K562 (cell line): ENCODE measurements around the gene CCR7. TPM values are rescaled to one million over a fixed set of nuclear protein-coding genes. Genes with fewer than 3 reads are reported as not detected.
A peak's percentile ranks its signal among the peaks of the same experiment; 100 is the strongest.

Source experiments
- ADNP ChIP-seq: fragments of 200-800 bp; sonication (Bioruptor generic); IDR thresholded peaks from 2 replicates; pipeline ENCODE4 v1.6.1; 2016; ENCODE audit warnings: missing genetic modification characterization, missing compliant biosample characterization
- MBD2 ChIP-seq: sonication (generic); IDR thresholded peaks from 2 replicates; pipeline ENCODE4 v1.6.1; 2016; ENCODE audit warnings: low read depth, borderline replicate concordance
- PHB2 ChIP-seq: fragments of 450-650 bp; IDR thresholded peaks from 2 replicates; pipeline ENCODE4 v1.6.1; 2017; ENCODE audit warnings: low read depth
- POLR3G ChIP-seq: IDR thresholded peaks from 2 replicates; pipeline ENCODE4 v1.6.1; 2011; ENCODE audit not compliant: insufficient read length, insufficient replicate concordance; ENCODE audit errors: extremely low read depth
- SMAD3 ChIP-seq: fragments of 450-650 bp; formaldehyde crosslinking; conservative IDR thresholded peaks from 2 replicates; pipeline ENCODE4 v1.4.0; 2020; ENCODE audit warnings: mild to moderate bottlenecking
- TCF3 ChIP-seq: sonication (generic); formaldehyde crosslinking; IDR thresholded peaks from 2 replicates; pipeline ENCODE4 v1.4.0; 2020; ENCODE audit warnings: mild to moderate bottlenecking, missing genetic modification reagents
- TEAD4 ChIP-seq, 2 experiments: sonication (generic) in 1 of 2; formaldehyde crosslinking in 1 of 2; IDR thresholded peaks; 2 replicates each; pipeline versions ENCODE4 v1.6.1 to v1.8.0; 2012 to 2022; ENCODE audit warnings: borderline replicate concordance in 1 of 2, inconsistent platforms in 1 of 2, low read length in 1 of 2, mild to moderate bottlenecking in 1 of 2, missing genetic modification reagents in 1 of 2
- THRAP3 ChIP-seq: fragments of 450-650 bp; IDR thresholded peaks from 2 replicates; pipeline ENCODE4 v1.6.1; 2016; ENCODE audit warnings: mild to moderate bottlenecking, inconsistent platforms, borderline replicate concordance
- ZNF217 ChIP-seq: sonication (generic); formaldehyde crosslinking; IDR thresholded peaks from 2 replicates; pipeline ENCODE4 v1.8.0; 2022; ENCODE audit warnings: mild to moderate bottlenecking, missing genetic modification reagents
- ZNF507 ChIP-seq: conservative IDR thresholded peaks from 2 replicates; pipeline ENCODE4 v1.6.1; 2017; ENCODE audit warnings: missing genetic modification characterization, missing compliant biosample characterization
- polyA plus RNA-seq, 8 experiments: library from polyadenylated mRNA; depleted of rRNA in 4 of 8; stranded (reverse) in 5 of 8; unstranded in 3 of 8; fragments of >200 nt; fragmentation: Nextera tagmentation in 2 of 8; fragmentation: Illumina TruSeq in 1 of 8; extraction: Ambion mirVana in 2 of 8; extraction: Trizol in 1 of 8; gene quantifications; 2 replicates each; pipeline versions ENCODE4 v1.2.1 to v1.2.3, GENCODE V29; 2011 to 2014; ENCODE audit warnings: inconsistent platforms in 1 of 8, missing spikeins in 1 of 8
- total RNA-seq, 7 experiments: library from RNA; depleted of rRNA in 6 of 7; stranded (reverse); fragments of >200 nt in 6 of 7; fragmentation: Illumina TruSeq in 2 of 7; extraction: Trizol in 2 of 7; gene quantifications; 2 replicates each; pipeline versions ENCODE4 v1.2.1 to v1.2.3, GENCODE V29; 2011 to 2021; ENCODE audit warnings: low replicate concordance in 1 of 7
- TF ChIP-seq, protein P1 (sequence below), 2 experiments: fragments of 450-650 bp; formaldehyde crosslinking in 1 of 2; IDR thresholded peaks; 2 replicates each; pipeline versions ENCODE4 v1.4.0 to v1.6.1; 2014 to 2020; ENCODE audit warnings: mild to moderate bottlenecking in 2 of 2, borderline replicate concordance in 1 of 2, low read depth in 1 of 2
- TF ChIP-seq, protein P2 (sequence below): fragments of 450-650 bp; formaldehyde crosslinking; IDR thresholded peaks from 2 replicates; pipeline ENCODE4 v1.4.0; 2022; ENCODE audit warnings: missing genetic modification characterization
- TF ChIP-seq, protein P3 (sequence below): fragments of 150-350 bp; IDR thresholded peaks from 2 replicates; pipeline ENCODE4 v1.6.1; 2014; ENCODE audit warnings: low read depth, mild to moderate bottlenecking, low read length, borderline replicate concordance

Gene CCR7
- total and polyA plus RNA-seq, 9 of the 15 experiments (the other 6 are each of a cell fraction or from before 2014, with no cell fraction given): 0.14 to 1.4 (median 0.56) TPM

DNA sequence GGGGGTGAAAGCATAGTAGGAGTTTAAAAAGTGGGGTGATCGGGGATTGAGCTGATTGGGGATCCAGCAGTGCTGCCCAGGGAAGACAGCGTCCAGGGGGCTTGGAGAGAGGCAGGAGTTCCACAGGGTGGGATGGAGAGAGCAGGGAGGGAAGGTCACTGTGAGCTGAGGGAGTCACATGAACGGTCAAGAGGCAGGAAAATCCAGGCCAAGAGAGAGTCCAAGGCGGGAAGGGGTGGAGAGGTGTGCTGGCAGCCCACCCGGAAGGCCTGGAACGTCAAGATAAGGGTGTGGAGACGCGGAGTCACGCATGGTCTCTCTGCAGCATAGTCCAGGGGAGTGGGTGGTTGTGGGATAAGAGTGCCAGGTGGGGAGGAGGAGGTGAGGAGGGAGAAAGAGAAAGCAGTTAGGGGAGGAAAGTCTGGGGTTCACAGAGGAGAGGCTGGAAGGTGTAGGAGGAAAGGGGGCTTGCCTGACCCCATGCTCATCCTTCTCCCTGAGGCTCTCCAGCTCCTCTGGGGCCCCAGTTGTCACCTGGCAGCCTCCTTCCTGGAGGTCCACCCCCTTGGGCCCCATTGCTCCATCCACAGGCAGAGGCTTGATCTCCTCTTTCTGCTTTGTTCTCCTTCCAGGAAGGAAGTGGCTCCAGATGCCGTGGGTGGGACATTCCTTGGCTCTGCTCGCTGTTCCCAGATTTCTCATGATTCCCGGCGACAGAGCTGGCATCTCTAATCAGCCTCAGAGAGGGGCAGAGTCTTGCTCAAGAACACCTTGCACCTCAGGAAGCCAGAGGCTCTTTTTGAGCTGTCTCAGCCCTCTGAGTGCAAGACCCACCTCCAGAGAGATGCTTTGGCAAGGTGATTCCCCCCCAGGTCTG is 28.7 kb downstream of the CCR7 start (continued):
- TF ChIP-seq, protein P1, sequence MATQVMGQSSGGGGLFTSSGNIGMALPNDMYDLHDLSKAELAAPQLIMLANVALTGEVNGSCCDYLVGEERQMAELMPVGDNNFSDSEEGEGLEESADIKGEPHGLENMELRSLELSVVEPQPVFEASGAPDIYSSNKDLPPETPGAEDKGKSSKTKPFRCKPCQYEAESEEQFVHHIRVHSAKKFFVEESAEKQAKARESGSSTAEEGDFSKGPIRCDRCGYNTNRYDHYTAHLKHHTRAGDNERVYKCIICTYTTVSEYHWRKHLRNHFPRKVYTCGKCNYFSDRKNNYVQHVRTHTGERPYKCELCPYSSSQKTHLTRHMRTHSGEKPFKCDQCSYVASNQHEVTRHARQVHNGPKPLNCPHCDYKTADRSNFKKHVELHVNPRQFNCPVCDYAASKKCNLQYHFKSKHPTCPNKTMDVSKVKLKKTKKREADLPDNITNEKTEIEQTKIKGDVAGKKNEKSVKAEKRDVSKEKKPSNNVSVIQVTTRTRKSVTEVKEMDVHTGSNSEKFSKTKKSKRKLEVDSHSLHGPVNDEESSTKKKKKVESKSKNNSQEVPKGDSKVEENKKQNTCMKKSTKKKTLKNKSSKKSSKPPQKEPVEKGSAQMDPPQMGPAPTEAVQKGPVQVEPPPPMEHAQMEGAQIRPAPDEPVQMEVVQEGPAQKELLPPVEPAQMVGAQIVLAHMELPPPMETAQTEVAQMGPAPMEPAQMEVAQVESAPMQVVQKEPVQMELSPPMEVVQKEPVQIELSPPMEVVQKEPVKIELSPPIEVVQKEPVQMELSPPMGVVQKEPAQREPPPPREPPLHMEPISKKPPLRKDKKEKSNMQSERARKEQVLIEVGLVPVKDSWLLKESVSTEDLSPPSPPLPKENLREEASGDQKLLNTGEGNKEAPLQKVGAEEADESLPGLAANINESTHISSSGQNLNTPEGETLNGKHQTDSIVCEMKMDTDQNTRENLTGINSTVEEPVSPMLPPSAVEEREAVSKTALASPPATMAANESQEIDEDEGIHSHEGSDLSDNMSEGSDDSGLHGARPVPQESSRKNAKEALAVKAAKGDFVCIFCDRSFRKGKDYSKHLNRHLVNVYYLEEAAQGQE (IDR thresholded peaks at IDR 0.05; ENCODE audit: borderline replicate concordance): no peak
- TF ChIP-seq, protein P1 (CRISPR knock-in tag; IDR thresholded peaks at IDR 0.05; ENCODE audit: low read depth): no peak
- no peak; the same call in 1 of the 2 replicates for TF ChIP-seq SMAD3 (CRISPR knock-in tag)
- TF ChIP-seq ADNP (tag): no peak
- peak; percentile 88 for TF ChIP-seq PHB2
- TF ChIP-seq, protein P2, sequence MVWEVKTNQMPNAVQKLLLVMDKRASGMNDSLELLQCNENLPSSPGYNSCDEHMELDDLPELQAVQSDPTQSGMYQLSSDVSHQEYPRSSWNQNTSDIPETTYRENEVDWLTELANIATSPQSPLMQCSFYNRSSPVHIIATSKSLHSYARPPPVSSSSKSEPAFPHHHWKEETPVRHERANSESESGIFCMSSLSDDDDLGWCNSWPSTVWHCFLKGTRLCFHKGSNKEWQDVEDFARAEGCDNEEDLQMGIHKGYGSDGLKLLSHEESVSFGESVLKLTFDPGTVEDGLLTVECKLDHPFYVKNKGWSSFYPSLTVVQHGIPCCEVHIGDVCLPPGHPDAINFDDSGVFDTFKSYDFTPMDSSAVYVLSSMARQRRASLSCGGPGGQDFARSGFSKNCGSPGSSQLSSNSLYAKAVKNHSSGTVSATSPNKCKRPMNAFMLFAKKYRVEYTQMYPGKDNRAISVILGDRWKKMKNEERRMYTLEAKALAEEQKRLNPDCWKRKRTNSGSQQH (CRISPR knock-in tag): no peak
- no peak for TF ChIP-seq ZNF217
- no peak for TF ChIP-seq ZNF507 (tag)
- peak; percentile 93 for TF ChIP-seq TEAD4 (IDR thresholded peaks at IDR 0.05; ENCODE audit: low read length)
- no peak for TF ChIP-seq TEAD4 (CRISPR knock-in tag; IDR thresholded peaks at IDR 0.05; ENCODE audit: borderline replicate concordance)
- TF ChIP-seq THRAP3: no peak
- peak; percentile 66 for TF ChIP-seq MBD2
- TF ChIP-seq, protein P3, sequence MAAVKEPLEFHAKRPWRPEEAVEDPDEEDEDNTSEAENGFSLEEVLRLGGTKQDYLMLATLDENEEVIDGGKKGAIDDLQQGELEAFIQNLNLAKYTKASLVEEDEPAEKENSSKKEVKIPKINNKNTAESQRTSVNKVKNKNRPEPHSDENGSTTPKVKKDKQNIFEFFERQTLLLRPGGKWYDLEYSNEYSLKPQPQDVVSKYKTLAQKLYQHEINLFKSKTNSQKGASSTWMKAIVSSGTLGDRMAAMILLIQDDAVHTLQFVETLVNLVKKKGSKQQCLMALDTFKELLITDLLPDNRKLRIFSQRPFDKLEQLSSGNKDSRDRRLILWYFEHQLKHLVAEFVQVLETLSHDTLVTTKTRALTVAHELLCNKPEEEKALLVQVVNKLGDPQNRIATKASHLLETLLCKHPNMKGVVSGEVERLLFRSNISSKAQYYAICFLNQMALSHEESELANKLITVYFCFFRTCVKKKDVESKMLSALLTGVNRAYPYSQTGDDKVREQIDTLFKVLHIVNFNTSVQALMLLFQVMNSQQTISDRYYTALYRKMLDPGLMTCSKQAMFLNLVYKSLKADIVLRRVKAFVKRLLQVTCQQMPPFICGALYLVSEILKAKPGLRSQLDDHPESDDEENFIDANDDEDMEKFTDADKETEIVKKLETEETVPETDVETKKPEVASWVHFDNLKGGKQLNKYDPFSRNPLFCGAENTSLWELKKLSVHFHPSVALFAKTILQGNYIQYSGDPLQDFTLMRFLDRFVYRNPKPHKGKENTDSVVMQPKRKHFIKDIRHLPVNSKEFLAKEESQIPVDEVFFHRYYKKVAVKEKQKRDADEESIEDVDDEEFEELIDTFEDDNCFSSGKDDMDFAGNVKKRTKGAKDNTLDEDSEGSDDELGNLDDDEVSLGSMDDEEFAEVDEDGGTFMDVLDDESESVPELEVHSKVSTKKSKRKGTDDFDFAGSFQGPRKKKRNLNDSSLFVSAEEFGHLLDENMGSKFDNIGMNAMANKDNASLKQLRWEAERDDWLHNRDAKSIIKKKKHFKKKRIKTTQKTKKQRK: no peak
- TF ChIP-seq TCF3: peak; percentile 92
- no peak for TF ChIP-seq POLR3G
